T-helper 1 cell treated with Interleukin-12 subunit alpha and Interleukin-12 subunit beta and Interleukin-4 antibody, amounts not matched to agents 30 ng/mL and 1 ng/mL, for 36 hours (primary cell): ENCODE data around the gene BOC. TPM values are rescaled to one million over a fixed set of nuclear protein-coding genes. Genes with fewer than 3 reads are reported as not detected.

Experiments
- intact Hi-C: fragments of 100-400 bp; cut with micrococcal nuclease; formaldehyde crosslinking; loops from one replicate; pipeline ENCODE4 v1.15.1; 2024
- total RNA-seq: library from RNA; stranded (reverse); gene quantifications from 2 replicates; pipeline ENCODE4 v1.2.3, GENCODE V29; 2022

The BOC gene
- total RNA-seq, 1 donor from 2014 or later, result 0.37 TPM

DNA sequence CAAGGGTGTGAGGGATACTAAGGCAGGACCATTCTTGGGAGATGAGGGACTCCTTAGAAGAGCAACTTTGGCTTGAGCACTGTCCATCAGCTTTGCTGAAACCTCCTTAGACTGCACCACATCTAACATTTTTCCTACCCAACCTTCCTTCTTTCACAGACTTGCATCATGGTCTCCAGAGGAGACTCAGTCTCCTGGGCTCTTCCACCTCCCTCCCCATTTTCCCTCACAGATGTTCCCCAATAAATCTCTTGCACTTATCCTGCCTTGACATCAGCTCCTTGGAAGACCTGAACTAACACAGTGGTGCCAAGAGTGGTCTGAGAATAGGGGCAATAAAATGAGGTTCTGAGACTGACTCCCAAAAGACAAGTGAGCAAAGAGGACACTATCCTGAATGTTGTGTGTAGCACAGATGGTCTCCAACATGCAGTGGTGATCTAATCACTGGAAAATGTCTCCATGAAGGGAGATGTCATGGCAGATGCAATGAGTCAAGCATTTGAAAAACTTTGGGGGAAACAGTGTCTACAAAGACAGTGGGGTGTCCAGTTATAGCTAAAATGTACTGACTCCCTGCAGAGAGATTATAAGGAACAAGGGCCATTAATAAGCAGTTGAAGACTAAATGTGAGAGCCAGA, 26.0 kb upstream of the BOC start:
- intact Hi-C loops, result no loop called here

DNA sequence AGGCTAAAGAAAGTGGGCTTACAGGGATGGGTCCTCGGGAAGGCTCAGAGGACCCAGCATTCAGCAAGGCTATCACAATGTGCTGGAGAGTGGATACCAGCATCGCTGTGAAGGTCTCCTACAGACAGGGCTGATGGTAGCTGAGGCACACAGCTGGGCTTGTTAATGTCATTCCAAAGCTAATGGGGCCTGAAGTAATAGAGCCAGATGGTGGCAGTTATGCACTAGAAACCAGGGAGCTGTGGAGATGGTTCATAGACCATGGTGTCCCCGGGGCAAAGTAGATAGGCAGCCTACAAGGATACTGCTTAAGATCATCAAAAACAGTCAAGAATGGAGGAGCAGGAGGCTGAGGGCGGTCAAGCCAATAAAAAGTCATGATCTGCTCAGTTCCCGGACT, 24.8 kb upstream of the BOC start:
- intact Hi-C loops, result no loop called here

DNA sequence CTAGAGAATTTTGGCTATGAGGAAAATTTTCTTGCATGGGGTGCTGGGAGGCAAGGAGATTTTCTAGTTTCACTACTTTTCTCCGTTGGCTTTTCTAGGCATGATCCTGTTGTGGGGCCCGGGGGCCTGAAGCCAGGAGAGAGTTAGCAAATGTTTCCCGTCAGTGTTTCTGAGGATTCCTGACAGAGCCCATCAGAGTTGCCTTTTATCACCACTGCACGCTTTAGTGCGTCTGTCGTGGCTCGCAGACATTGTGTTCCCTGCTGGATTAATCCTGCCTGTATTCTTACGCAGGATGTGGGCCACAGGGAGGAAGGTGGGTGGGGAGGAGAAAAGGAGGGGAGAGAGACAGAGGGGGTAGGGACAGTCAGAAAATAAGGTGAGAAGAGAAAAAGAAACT, 18.1 kb upstream of the BOC start:
- intact Hi-C loops, result no loop called here

DNA sequence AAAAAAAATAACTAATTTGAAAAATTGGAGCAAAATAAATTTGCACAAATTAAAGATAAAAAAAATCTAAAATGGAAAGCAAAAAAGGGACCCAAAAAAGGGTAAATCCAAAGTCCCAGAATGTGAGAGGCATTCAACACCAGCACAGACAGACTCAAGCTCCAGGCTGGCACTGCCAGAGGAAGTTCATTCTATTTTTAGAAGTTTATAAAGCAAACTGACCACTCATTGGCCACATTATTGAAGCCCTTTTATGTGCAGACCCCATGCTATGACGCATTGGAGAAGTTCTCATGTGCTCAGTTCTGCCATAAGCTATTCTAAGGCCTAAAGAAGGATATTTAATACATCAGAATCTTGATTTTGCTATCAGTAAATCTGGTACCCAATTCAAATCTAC, 17.6 kb upstream of the BOC start:
- intact Hi-C loops, result no loop called here

DNA sequence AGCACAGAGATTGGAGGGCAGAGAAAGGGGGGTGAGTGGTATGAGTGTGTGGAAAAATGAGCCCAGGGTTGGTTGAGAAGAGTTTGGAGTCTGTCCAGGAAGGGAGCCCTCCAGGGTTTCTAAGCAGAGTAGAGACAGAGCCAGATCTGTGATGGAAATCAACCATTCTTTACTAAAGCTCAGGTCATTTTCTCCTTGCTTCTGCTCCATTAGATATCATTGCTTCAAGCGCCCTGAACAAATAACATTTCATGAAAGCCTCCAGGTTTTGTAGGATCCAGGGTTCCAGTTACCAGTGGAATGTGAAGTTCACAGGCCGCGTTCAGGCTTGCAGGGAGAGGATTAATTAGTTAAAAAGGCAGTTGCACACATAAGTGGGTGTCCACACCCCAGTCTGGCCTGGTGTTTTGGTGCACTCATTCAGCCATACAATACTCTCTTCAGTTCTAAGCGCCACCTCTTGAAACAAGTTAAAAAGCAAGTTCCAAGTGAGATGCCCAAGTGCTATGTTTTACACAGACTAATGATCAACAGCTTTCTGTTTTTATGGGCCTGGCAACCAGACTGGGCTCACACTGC, 16.4 kb upstream of the BOC start:
- intact Hi-C loops, result no loop called here

DNA sequence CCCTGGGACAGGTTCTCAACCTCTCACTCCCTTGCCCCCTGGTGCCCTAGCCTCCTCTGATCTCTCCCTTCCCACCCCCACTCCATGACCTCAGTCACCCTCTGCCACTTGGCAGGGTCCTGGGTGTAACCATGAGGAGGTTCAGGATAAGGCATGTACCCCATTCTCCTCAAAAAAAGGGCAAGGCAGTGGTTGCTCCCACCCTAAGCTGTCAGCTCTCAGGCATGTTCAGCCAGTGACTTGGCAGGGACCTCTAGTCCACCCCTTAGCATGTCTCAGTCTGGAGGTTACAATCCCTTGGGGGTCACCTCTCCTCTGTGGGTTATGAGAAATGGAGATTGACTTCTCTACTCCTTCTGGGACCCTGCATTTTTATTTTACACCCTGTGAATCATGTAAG, 11.0 kb upstream of the BOC start:
- intact Hi-C loops, result no loop called here

DNA sequence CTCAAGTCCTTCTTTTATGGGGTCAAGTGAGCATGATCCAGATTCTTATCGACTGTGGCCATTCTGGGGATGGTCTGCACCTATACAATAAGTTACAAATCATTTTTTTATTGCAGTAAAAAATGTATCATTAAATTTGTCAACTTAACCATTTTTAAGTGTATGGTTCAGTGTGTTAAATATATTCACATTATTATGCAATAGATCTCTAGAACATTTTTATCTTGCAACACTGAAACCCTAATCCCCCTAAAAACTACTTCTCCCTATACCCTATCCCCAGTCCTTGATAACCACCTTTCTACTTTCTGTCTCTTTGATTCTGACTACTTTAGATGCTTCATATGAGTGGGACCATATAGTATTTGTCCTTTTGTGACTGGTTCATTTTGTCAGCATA, 10.4 kb upstream of the BOC start:
- intact Hi-C loops, result no loop called here

DNA sequence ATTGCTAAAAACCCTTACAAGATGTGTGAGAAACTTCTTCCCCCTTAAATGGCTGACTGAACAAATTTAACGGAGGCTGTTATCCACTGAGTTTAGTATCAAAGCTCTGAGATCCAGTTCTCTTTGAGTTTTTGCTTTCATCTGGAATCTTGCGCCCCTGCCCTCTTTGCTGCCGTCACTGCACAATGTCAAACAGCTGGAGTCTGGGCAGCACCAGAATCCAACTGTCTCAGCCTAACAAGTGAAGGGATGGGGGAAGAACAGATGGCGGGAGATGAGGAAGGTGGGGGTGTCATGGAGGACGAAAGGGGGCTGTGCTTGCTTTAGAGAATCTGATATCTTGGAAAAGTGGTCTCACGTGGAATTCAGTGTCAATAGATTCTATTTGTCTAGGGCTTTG, 7.0 kb upstream of the BOC start:
- intact Hi-C loops, result no loop called here

DNA sequence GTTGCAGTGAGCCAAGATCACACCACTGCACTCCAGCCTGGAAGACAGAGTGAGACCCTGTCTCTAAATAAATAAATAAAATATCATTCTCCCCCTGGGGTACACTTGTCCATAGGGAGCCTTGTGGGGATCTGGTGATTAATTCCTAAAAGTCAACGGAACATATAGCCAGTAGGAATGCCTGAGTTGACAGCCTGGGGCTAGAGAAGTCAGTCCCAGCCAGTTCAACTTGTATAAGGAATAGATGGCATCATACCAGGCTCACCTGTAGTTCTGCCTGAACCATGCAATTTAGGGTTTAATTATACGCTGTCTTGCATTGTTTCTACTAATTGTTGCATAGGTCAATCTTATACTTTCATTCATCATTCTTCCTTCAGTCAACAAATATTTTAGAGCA, 5.9 kb upstream of the BOC start:
- intact Hi-C loops, result no loop called here

DNA sequence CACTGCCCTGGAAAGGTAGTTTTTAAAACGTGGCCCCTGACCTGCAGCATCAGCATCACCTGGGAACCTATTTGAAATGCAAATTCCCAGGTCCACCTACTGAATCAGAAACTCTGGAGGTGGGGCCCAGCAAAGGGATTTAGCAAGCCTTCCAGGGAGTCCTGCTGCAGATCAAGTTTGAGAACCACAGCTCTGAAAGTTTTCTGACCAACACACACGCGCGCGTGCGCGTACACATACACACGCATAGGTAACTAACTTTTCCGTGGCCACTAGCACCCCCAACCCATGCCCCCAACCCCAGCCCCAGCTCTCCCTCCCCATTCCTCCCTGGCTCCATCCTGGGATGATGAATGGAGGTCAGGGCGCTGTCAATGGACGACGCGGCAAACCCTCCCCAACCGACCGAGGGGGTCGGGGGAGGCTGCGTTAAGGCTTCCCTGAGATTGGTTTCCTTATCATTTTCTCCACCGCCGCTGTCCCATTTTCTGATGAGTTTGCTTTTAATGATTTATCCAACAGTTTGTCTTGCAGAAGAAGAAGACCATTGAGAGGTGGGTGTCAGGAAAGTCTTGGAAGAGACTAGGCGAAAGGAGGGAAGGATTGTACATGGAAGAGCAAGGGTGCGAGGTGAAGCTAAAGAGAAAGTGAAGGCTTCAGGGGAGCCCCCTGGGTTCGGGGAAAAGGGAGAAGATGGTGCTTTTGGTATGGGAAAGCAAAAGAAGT, 590 bp upstream of the BOC start:
- intact Hi-C loops, result no loop called here

DNA sequence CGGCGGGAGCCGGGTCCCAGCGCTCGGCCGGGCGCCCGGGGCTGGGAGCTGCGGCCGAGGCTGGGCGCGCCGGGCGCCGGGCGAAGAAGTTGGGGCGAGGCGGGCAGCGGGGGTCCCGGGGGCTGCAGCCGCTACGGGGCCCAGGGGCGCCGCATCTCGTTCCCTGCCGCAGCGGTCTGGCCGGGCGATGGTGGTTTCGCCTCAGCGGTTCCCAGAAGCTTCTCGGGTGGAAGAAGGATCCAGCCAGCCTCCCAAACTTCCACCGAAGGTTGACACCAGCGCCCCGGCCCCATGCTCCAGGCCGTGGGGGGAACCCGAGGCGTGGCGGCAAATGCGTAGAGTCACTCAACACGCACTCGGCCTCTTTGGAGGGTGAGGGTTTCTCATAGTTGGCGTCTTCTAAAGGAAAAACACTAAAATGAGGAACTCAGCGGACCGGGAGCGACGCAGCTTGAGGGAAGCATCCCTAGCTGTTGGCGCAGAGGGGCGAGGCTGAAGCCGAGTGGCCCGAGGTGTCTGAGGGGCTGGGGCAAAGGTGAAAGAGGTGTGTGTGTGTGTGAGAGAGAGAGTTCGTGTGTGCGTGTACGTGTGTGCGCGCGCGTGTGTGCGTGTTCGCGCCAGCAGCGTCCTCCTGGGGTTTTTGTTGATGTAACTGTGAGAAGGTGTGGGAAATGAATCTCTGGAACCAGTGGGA, 940 bp downstream of the BOC start:
- intact Hi-C loops, result no loop called here

DNA sequence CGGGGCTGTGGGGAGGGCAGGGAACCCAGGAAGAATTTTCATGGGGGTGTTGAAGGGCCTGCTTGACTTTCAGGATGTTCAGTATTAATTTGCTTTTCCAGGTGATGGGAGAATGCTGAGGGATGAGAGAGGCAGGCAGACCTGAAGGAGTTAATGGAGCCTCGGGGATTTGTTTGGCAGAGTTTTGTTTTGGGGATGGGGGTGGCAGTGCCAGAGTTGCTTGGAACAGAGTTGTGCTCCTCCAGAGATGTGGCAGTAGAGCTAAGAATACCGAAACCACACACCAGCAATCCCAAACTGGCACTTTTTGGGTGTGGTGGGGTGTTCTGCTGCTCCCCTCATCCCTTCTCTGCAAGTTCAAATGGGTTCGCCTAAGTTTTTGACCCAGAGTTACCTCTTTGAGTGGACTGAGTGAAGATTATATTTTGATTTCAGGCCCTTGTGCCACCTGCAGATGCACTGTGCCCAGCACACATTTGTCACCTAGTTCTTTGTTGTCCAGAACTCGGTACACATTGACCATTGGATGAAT, 1.6 kb downstream of the BOC start:
- intact Hi-C loops, result no loop called here

DNA sequence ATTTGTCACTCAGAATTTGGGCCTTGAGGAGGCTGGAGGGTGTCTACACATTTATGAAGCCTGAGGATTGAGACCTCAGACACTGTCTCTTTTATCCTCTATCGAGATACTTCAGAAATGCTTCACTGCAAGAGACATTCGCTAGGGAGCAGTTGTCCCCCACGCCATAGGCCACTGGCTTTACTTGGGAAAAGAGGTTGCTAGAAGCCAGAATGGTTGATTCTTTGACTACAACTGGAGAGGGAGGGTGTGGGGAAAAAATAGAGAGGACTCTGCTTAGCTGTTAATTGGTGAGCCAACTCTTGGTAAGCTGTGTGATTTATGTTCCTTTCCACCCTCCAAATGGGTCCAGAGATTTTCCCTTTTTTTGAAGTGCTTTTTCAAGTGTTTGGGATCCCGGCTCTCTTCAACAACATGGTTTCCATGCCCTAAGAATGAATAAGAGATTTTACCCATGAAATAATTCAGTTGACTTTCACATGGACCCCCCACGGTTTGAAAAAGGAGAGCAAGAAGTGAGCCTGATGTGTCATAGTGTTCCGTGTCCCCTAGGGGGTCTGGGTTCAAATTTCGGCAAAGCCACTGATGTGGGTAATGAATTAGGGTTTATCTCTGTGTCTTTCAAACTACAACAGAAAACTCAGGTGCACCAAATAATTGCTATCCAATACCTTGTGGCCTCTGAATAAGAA, 2.7 kb downstream of the BOC start:
- intact Hi-C loops, result no loop called here

DNA sequence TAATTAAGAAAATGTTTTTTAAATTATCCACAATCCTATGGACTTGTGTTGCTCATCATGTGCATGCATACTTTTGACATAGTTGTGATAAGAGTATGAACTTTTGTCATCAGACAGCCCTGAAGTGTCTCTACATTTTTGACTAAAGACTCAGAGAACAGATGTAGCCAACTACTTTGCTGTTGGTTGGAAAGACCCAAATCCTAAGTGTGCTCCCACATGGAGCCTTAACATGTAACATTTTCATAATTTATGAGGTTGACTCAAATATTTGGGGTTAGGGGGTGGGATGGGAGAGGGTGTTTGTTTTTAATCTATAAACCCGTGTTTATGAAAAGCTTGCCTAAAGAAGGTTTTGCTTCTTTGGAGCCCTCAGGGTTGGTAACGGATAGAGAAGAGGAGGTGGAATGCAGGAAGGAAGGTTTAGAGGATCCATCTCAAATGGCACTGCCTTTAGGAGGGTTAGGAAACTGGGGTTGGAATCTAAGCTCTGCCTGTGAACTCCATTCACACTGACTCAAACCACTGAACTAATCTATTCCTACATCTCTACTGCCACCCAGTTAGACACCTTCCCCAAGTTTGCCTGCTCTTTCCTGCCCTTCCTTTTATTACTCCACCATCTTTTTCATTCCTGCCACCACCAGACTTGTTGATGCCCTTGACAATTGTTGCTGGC, 3.7 kb downstream of the BOC start:
- intact Hi-C loops, result no loop called here

DNA sequence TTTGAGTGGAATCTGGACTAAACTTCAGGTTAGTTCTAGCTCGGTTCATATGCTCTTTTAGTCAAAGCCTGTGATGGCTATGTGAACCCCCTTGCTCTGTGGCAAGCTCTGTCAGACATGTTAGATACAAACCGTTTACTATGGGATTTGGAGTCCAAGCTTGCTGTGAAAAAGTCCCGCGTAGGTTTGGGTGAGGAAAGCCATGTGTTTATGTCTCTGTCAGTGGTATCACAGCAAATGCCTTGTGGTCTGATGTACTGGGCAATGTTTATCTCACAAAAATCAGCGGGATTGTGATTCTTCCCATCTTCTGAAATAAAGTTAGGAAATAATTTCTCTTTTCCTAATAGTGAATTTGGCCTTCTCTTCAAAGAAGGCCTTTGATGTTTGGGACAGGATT, 5.0 kb downstream of the BOC start:
- intact Hi-C loops, result no loop called here

DNA sequence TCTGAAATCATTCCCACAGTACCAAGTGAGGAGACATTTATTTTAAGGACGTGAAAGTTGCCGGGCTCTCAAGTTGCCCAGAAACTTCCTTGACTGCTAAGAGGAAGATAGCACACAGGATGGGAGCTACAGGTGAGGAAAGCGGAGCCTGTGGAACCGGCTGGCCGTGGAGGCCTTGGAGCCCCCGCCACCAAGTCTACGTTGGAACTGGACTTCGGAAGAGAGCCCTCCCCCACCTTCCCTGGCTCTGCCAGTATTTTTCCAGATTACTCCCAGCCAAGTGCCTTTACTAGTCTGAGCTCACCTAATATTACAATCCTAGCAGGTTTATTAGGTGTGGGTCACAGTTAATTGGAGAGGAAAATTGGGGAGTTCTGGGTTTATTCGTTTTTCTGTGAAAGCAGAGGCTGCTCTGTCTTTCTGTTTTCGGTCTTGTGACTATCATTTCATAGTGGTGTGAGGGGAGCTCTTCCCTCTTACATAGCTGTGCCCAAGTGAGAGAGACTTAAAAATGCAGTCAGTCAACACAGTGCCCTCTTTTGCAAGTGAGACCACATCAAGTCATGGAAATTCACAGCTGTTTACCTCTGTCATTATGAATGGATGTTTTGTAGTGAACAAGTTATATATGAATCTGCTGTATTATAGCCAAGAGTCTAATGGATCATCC, 6.8 kb downstream of the BOC start:
- intact Hi-C loops, result no loop called here

DNA sequence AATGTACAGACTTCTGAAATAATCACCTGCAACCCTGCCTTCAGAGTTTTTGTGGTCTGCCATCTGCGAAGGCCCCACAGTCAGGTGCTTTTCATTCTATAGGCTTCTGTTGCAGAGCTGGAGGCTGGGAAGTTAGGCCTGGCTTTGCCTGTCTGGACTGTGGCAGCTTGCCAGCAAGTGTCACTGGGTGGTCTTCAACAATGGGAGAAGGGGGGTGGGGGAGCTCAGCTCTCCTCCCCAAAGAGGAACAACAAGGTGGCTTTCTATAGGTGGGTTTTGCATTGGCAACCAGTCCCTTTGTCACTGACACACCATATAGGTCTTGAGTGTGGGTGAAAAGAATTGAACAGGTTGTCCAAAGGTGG, 7.3 kb downstream of the BOC start:
- intact Hi-C loops, result no loop called here

DNA sequence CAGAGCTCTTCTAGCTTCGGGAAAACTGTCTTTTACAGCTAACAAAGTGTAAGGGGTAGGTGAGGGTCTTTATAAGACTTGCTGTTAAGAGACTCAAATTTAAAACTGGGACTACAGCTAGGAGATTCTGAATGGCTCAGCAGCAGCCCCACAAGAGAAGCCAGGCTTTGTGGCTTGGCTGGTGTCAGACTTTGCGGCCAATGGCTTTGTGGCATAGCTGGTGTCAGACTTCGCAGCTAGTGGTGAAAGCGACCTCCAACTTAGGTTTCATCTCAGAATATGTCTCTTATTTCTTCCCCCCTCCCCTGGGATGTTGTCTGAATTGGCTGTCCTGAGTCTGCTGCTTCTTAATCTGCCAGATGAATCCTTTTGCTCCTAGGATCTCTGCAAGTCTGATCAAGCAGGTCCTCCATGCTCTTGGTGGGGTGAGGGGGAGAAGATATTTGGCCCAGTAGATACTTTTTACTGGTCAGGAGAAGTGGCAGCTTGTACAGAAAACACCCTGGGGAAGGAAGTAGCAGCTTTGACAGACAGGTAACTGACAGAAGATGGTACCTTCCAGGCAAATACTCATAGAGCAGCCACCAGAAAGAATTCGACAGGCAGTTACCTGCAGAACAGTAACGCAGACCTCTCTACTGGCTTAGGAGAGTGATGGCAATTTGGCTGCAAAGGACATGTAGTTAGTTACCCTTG, 8.4 kb downstream of the BOC start:
- intact Hi-C loops, result no loop called here

DNA sequence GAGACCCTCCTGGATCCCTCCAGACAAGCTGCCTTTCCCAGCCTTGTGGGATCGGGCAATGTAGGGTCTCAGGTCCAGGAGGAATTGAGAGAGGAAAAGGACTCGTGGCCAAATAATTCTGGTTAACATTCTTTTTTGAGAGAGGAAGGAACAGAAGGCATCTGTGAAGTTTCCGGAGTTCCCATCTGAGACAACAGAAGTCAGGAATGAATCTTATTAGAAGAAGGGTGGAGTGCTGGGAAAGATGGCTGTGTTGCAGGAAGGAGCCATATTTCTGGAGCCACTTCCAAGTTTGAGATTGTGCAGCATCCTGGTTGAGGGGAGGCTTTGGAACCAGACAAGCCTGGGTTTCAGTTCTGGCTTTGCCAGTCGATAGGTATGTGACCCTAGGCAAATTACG, 9.4 kb downstream of the BOC start:
- intact Hi-C loops, result no loop called here

DNA sequence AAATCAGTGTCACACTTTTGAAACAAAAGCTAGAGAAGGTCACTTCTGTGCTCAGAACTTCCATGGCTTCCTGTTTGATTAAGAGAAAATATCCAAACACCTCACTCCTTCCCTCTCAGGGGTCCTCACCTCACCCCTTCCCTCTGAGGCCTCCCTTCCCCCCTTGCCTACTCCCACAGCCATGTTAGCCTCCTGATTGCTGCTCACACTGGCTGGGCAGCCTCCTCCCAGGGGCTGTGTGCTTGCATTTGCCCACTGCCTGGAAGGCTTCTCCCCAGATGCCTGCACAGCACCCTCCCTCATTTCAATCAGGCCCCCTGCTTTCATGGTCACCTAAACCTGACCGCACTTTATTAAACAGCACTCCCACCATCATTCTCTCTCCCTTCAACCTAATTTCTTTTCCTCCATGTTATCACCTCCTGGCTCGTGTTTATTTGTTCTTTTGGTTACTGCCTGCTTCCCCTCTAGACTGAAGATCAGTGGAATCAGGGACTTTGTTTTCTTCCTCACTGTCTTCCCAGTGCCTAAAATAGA, 10.4 kb downstream of the BOC start:
- intact Hi-C loops, result no loop called here
